CD4-positive, alpha-beta T cell treated with Interleukin-10 for 1 hour (primary cell): Measurements from ENCODE around the gene RAG2.
"Not testable (repeated sequence)": the region's sequence is repeated elsewhere in the genome, so short reads cannot be mapped to it uniquely, and the experiment has no call there.

Experiments
- DNase-seq: peaks from one replicate; pipeline ENCODE4 v3.0.0-alpha.2; 2020

Gene RAG2

DNA sequence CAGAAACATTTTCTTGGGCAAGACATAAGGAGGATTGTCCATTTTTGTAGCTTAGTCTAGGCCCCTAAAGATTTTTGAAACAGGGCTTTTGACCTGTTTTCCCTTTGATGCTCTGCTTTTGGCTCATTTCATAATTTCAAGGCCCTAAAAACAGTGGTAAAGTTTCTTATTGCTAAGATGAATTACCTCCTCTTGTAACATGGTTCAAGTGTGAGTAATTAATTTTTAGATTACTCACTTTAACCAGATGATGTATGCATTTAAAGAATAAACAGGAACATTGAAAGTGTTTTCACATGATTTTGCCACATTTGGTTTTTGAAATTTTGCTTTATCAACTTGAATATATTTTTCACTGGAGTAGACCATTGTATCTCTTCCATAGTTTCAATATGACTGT is 1.2 kb downstream of the RAG2 start:
- no peak for DNase-seq

GRCh38 chr11:36594316-36594989 is 3.6 kb downstream of the RAG2 start, which contains the start of gene IFTAP:
IFTAP (plus strand) TSS chr11:36594502; CDS start chr11:36610104, 15,602 bp downstream.
- peak; percentile 42 for DNase-seq

- DNase-seq, result no peak
These were observed 6.6 kb downstream of the RAG2 start for GRCh38 chr11:36591433-36591832.

DNA sequence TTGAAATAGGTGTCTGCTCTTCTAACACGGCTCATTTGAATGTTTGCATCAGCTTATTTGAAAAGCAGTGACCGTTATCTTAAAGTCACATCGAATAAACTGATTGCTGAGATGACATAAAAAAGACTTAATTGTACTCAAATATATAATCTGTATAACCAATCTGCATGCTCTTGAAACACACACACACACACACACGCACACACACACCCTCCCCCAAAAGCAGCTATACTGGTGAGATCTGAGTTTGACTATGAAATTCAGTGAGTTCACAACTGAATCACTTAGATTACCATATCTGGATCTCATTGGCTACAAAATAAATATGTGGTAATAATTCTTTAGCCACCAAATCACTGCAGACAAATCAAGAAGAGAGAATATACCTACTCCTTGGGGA is 7.5 kb downstream of the RAG2 start:
- no peak for DNase-seq

DNA sequence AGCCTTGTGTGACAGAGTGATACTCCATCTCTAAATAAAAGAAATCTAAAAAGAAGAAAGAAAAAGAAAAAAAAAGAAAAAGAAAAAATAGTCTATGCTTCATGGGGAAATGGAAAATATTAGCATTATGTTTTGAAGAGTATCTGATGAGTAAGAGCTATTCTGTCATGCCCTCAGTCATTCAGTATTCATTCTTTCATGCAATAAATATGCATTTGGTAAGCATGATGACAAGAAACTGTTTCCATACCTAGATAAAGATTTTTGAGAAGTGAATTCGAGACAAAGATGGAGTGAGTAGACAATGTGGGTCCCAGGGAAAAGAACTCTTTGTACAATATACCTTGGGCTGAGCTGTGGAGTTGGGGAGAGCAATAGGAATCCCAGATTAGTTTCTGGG is 9.9 kb downstream of the RAG2 start:
- DNase-seq, result no peak

DNA sequence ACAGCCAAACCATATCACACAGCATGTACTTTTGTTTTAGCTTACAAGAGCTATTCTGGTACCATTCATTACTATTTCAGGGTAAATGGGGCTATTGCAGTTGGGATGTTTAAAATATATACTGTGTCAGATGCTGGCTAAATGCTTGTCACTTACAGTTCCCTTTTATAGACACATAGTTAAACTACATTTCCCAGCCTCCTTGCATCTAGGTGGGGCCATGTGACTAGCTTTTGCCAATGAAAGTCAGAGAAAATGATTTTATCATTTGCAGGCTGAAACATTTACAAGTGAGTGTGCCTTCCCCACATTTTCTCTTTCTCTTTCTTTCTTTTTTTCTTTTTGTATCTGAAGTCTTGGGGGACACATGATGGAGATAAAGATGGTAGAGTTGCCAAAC is 11.5 kb downstream of the RAG2 start:
- no peak for DNase-seq

DNA sequence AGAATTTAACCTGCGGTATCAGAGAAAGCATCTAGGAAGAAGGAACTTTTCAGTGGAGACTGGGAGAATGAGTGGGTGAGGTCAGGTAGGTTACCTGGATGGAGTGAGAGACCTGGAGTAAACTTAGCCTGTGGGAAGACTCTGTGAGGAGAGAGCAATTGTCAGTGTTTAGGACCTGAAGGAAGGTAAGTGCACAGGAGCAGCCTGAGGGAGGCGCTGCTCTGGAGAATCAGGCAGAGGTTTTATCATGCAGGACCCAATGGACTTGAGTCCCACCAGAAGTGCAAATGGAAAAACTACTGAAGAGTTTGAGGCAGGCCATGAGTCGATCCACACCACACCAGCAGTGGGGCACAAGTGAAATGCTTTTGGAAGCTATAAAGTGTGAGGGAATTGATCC is 14.4 kb downstream of the RAG2 start:
- no peak for DNase-seq

DNA sequence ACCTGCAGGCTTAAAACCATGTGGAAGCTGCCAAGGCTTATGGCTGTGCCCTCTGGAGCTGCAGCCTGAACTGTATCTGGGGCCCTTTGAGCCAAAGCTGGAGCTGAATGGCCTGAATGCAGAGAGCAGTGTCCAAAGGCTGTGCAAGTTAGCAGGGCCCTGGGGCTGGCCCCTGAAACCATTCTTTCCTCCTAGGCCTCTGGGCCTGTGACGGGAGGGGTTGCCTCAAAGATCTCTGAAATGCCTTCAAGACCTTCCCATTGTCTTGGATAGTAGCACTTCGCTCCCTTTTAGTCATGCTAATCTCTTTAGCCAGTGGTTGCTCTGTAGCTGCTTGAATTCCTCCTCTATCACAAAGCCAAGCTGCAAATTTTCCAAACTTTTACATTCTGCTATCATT is 16.5 kb downstream of the RAG2 start:
- DNase-seq, result no peak

GRCh38 chr11:36578458-36578857 is 19.6 kb downstream of the RAG2 start:
- no peak for DNase-seq

- no peak for DNase-seq
These were observed 20.2 kb downstream of the RAG2 start for GRCh38 chr11:36577859-36578258.

- DNase-seq, result no peak
These were observed 20.7 kb downstream of the RAG2 start for GRCh38 chr11:36577373-36577772.

- DNase-seq, result no peak
These were observed 23.6 kb downstream of the RAG2 start for GRCh38 chr11:36574486-36574885.

DNA sequence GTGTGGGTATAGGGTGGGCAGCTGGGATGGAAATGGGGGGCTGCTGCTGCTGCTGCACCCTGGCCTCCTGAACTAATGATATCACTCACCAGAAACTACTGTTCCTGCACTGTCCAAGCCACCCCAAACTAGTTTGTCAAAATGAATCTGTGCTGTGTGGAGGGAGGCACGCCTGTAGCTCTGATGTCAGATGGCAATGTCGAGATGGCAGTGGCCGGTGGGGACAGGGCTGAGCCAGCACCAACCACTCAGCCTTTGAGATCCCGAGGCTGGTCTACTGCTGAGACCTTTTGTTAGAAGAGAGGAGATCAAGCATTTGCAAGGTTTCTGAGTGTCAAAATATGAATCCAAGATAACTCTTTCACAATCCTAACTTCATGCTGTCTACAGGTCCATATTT is 28.9 kb downstream of the RAG2 start:
- DNase-seq, result no peak

DNA sequence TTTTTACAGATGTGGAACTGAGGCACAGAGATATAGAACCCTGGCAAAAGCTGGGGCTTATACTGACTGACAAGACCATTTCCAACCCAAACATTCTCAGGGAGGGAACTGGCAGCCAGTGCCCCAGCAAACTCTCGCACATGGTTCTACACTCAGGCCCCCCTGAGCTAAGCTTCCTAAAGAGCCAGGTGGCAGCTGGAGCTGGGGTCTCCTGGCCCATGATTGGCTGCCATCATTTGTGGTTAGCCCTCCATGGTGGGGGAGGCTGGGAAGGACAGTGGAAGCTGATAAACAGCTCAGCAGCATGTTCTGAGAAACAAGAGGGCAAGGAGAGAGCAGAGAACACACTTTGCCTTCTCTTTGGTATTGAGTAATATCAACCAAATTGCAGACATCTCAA is 30.3 kb downstream of the RAG2 start, which contains the start of gene RAG1:
TSS of gene RAG1 (plus strand) at position 314 of the 400 bp plus-strand sequence. CDS start 5,298 bp downstream, outside the sequence.
- no peak for DNase-seq

DNA sequence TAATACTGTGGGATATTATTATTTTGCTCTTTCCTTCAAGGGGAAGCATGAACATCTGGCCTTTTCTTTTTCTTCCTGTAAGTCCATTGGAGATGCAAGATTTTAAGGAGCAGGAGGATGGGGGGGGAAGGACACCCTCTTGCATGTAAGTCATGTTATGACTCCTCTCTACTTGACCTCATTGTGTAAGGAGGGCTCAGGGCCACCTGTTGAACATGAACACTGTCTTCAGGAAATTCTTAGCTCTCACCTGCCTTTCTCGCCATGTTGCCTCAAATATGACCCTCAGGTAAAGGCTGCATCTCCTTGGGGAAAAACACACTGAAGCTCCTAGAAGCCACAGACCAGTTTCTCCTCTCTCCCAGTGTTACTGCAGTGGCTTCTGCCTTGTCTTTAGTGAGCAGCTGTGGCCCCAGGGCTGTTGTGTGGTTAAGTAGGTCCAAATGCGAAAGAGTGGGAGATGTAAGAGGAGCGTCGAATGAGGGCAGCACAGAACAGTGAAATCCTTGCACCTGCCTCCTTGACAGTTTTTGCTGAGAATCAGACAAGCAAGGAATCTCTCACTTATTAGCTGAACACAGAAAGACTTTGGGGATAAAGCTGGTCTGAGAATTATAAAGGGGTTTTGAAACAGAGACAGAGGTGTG is 31.5 kb downstream of the RAG2 start:
- no peak for DNase-seq

DNA sequence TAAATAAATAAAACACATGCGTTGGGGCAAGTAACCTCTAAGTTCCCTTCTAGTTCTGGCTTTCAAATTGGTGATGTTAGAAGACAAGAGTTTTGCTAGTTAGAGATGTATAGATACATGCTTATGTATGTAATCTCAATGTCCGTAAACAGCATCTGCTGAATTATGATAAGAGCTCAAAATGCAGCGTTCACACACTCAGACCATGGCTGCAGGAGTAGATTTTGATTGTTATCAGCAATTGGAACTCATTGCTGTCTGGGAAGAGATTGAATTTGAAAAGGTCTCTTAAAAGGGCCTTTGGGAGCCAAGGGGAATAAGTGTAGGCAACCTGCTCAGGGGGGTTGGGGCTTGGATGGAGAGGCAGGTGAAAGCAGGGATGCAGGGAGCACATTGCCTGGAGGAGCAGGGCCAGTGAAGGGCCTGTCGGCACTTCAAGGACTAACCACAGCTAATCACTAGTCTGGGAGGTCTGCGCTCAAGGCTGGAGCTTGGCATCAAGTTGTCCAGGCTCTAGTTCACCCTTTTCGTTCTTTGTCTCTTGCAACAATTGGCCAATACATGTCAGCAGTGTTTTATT is 32.9 kb downstream of the RAG2 start:
- DNase-seq, result no peak

GRCh38 chr11:36564376-36565030 is 33.5 kb downstream of the RAG2 start:
- DNase-seq, result peak; percentile 63

GRCh38 chr11:36558571-36559413 is 39.2 kb downstream of the RAG2 start:
- DNase-seq, result peak; percentile 40

DNA sequence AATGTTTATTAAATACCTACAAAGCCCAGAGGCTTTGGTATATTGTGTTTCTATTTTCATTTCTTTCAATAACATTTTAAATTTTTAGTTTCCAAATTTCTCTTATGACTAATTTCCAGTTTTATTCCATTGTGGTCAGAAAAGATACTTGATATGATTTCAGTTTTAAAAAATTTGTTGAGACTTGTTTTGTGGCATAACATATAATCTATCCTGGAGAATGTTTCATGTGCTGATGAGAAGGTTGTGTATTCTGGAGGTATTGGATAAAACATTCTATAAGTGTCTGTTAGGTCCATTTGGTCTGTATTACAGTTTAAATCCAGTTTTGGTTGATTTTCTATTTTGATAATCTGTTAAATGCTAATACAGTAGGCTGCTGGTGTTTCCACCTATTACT is 40.0 kb downstream of the RAG2 start:
- no peak for DNase-seq

GRCh38 chr11:36557390-36557789 is 40.6 kb downstream of the RAG2 start:
- not testable (repeated sequence) for DNase-seq

DNA sequence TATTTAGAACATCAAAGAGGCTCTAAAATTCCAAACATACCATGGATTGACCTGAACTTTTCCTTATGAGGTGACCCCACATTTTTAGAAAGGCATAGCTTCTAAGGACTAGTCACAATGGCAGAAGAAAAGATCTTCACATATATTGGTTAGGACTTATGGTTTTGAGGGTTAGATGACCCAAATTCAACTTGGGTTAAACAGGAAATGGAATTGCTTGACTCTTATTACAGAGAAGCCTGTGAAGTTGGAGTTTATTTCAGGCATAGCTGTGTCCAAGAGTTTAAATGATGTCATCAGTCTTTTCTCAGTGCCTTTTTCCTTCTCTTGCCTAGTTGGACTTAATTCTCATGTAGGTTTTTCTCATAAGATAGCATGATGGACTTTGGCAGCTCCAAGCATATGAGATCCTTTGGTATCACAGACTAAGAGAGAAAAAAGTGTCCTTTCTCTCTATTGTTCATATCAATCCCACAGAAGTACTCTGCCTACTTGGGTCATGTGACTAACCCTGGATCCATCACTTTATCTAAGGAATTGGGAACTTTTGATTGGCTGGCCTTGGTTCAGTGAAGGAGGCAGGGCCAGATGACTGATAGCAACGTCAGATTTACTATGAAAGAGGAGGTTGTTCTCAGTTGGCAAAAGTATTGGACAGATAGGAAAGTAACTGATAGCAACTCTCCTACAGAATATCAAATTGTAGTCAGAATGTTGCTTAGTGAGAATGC is 47.5 kb downstream of the RAG2 start:
- DNase-seq, result no peak
